Measurements from ENCODE around the gene ZSCAN21.
A peak's percentile ranks its signal among the peaks of the same experiment; 100 is the strongest.

Gene ZSCAN21

DNA sequence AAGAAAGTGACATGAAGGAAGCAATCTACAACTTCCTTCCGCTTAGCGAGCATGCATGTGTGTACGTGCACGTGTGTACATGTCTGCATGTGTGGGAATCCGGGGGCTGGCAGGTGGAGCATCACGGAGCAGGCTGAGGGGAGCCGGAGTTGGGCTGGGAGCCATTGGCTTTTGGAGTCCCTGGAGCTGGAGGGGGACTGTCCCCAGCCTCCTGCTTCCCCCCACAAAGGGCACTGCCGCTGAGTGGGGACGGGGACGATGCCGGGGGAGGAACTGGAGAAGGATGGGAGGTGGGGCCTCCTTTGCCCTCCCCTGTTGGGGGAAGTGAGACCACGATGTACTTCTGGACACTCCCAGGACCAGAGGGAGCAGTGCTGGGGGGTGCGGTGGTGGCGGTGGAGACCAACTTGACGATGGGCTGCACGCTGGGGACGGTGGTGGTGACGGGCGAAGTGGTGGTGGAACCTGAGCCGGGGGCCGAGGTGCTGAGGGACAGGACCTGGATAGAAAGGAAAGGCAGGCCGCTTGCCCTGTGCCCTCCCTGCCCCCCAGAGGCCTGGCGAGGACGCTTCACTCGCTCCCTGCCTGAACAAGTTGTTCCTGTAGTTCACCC lies 57.7 kb downstream of the ZSCAN21 start:
- DNase-seq: no peak

DNA sequence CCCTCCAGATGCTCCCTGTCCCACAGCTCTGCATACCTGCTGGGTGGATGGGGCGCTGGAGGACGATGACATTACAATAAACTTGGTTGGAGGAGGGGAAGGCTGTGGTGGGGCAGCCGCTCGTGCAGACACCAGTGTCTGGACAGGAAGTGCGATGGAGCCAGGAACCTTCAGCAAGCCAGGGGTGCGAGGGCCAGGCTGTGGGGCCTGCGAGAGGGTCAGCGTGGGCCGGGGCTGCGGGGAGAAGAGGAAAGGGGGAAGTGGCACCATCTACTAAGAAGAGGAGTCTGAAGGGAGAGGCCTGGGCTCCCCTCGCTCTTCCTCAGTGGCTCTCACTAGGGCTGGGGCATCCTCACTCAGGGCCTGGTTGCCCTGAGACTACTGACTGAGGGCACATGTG lies 58.3 kb downstream of the ZSCAN21 start:
- TF ChIP-seq GATA1 (IDR thresholded peaks at IDR 0.05; ENCODE audit: low read depth, low read length): no peak
- TF ChIP-seq POLR2A (IDR thresholded peaks at IDR 0.05; ENCODE audit: low read length): no peak
- DNase-seq: no peak

More for the DNA sequence above, 57.7 kb downstream of the ZSCAN21 start:
- no peak for TF ChIP-seq GATA1 (IDR thresholded peaks at IDR 0.05; ENCODE audit: low read depth, low read length)
- no peak for TF ChIP-seq POLR2A (IDR thresholded peaks at IDR 0.05; ENCODE audit: low read length)

DNA sequence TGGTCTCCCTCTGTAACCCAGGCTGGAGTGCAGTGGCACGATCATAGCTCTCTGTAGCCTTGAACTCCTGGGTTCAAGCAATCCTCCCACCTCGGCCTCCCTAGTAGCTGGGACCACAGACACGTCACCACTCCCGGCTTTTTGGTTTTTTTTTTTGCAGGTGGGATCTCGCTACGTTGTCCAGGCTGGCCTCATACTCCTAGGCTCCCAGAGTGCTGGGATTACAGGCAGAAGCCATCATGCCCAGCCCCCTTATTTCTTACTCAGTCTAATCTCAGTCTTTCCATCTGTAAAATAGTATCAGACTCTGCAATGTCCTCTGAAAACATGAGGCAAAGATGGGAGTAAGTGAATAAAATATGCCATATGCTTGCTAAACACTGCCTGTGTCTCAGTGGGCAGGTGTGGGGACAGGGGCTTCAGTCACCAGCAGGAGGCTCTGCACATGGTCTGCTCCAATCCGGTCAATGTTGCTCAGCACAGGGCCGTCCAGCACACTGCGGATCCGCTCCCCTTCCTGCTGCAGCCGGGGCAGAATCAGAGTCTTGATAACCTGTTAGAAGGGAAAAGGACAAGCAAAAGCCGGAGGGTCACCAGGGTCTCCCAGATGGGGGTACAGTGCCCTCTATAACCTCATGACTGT lies 60.1 kb downstream of the ZSCAN21 start:
- DNase-seq: no peak
- no peak for TF ChIP-seq POLR2A (IDR thresholded peaks at IDR 0.05; ENCODE audit: low read length)
- TF ChIP-seq GATA1 (IDR thresholded peaks at IDR 0.05; ENCODE audit: low read depth, low read length): no peak

DNA sequence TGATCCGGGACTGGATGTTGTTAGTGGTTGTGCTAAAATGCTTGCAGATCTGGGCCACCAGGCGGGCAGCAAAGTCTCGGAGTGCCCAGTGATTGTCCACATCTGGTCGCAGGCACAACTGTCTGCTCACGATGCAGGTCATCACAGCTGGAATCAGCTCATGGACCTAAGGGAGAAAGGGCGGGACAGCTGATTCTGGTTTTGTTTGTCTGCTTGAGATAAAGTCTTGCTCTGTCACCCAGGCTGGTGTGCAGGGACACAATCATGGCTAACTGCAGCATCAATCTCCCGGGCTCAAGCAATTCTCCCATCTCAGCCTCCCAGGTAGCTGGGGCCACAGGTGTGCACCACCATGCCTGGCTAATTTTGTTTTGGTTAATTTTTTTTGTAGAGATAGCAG lies 61.6 kb downstream of the ZSCAN21 start:
- no peak for TF ChIP-seq GATA1 (IDR thresholded peaks at IDR 0.05; ENCODE audit: low read depth, low read length)
- no peak for TF ChIP-seq POLR2A (IDR thresholded peaks at IDR 0.05; ENCODE audit: low read length)
- peak in 1 of 2 experiments; percentile 63 for DNase-seq

DNA sequence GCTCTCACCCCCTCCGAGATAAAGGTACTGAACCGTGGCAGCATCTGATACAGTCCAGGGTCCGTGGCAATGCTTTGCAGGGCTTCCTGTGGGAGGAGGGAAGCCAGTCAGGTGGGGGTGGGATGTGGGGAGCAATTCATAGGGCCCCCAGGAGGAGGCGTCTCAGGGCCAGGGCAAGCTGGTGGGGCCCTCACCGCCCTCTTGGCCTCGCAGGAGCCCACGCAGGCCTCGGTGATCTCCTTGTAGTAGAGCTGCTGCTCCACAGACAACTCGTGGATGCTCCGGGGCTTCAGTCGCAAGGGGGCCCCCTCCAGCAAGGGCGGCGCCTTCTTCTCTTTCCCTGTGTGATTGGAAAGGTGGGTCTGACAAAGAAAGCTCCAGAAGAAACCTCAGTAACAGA lies 62.3 kb downstream of the ZSCAN21 start:
- DNase-seq: no peak
- no peak for TF ChIP-seq POLR2A (IDR thresholded peaks at IDR 0.05; ENCODE audit: low read length)
- no peak for TF ChIP-seq GATA1 (IDR thresholded peaks at IDR 0.05; ENCODE audit: low read depth, low read length)
